Measurements from ENCODE around the gene BARHL2.

Gene BARHL2

GRCh38 chr1:90707363-90707710 lies 9.8 kb downstream of the BARHL2 start:
- H3K27ac ChIP-seq (ENCODE audit: low read length), result no peak overlapping the region
- H3K4me3 ChIP-seq (ENCODE audit: low read length), result peak overlapping the region; percentile 62
- H3K4me1 ChIP-seq (ENCODE audit: insufficient read depth, low read length), result peaks cover 11% of the 10 kb centered on the region
- no peak overlapping the region for H3K9ac ChIP-seq (ENCODE audit: low read depth, low read length)
- H3K9me3 ChIP-seq (ENCODE audit: insufficient read depth, low read depth, low read length), result no peaks in the 10 kb centered on the region; the same call in 1 of the 2 replicates
- H3K36me3 ChIP-seq (ENCODE audit: insufficient read depth, low read depth, low read length), result no peaks in the 10 kb centered on the region
- H3K27me3 ChIP-seq (ENCODE audit: insufficient read depth, low read length), result peaks cover 96% of the 10 kb centered on the region

DNA sequence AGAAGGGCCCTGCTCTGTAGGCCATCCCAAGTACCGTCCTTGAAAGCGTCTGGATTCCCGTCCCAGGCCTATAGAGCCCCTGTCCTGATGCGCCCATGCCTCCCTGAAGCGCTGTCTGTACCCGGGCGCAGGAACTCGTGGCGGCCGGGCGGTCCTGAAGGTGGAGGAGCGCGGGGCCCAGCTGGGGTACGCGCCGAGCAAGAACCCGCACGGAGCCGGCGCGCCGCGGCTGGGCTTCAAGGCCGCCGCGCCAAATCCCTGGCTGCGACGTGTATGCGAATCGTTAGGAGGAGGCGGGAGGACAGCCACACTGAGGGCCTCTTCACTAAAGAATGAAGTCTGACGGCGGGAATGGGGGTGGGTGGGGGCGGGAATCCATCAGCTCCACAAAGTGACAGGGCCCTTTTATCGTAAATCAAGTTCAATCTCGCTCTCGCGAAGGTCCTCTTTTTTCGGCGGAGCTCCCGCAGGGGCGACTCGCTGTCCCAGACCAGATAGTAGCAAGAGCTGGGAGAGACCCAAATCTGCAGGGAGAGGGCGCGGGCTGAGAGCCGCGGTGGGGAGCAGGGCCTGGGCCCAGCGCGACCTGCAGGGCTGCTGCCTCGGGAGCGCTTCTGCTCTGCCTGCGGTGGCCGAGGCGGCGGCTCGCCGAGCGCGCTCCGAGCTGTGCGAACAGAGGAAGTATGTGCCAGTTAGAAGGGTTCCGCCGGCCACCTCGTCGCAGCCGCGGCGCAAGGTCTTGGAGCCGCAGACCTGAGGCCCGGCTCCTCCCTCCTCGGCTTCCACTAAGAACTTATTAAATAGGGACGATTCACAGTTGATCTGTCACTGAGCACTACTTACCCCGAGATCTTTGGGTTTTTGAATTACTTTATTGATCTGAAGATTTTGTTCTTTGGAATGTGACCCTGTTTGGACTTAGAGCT lies 10.4 kb downstream of the BARHL2 start:
- peak overlapping the region; percentile 62 for H3K4me3 ChIP-seq (ENCODE audit: low read length)
- H3K9ac ChIP-seq (ENCODE audit: low read depth, low read length), result no peak overlapping the region
- H3K27me3 ChIP-seq (ENCODE audit: insufficient read depth, low read length), result peaks cover 96% of the 10 kb centered on the region
- no peaks in the 10 kb centered on the region; the same call in 1 of the 2 replicates for H3K9me3 ChIP-seq (ENCODE audit: insufficient read depth, low read depth, low read length)
- H3K4me1 ChIP-seq (ENCODE audit: insufficient read depth, low read length), result peaks cover 11% of the 10 kb centered on the region
- H3K36me3 ChIP-seq (ENCODE audit: insufficient read depth, low read depth, low read length), result no peaks in the 10 kb centered on the region
- no peak overlapping the region for H3K27ac ChIP-seq (ENCODE audit: low read length)

DNA sequence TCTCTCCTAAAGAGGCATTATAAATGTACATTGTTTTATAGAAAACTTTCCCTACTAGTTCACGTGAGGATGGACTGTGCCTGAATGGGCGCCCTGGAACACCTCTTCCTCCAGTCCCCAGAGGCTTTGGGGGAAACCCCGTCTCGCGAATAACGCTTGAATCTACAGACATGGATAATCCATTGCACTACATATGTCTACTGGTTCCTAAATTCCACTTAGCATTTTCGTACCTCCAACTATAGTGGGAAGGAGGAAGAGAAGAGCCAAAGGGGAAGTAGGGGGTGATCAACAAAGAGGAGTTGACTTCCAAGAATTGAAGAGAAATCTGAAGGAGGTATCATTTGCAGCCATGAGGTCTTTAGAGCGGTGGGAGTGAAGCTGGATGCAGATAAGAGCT lies 11.1 kb downstream of the BARHL2 start:
- H3K9ac ChIP-seq (ENCODE audit: low read depth, low read length), result no peak overlapping the region
- peak overlapping the region; percentile 62 for H3K4me3 ChIP-seq (ENCODE audit: low read length)
- H3K27me3 ChIP-seq (ENCODE audit: insufficient read depth, low read length), result peaks cover 95% of the 10 kb centered on the region

DNA sequence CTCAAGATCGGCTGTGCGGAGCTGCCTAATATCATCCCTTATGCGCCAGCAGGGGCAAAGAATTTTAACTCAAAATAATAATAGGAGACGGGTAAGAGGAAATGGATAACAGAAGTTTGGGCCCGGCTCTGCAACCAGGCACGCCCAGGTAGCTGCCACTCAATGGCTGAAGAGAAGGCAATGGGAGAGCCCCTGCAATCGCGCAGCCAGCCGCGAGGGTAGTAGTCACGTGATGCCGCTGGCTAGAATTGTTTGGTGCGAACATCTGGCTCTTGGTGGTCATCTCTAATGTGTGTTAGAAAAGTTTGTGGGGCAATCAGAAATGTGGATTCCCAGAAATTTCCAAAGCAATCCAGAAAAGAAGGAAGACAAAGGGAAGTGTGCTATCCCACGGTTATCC lies 12.3 kb downstream of the BARHL2 start:
- no peak overlapping the region for H3K9ac ChIP-seq (ENCODE audit: low read depth, low read length)
- peaks cover 84% of the 10 kb centered on the region for H3K27me3 ChIP-seq (ENCODE audit: insufficient read depth, low read length)
- H3K27ac ChIP-seq (ENCODE audit: low read length), result no peak overlapping the region
- H3K9me3 ChIP-seq (ENCODE audit: insufficient read depth, low read depth, low read length), result no peaks in the 10 kb centered on the region; the same call in 1 of the 2 replicates
- H3K4me3 ChIP-seq (ENCODE audit: low read length), result no peak overlapping the region
- no peaks in the 10 kb centered on the region for H3K36me3 ChIP-seq (ENCODE audit: insufficient read depth, low read depth, low read length)
- H3K4me1 ChIP-seq (ENCODE audit: insufficient read depth, low read length), result peaks cover 5% of the 10 kb centered on the region

More for the DNA sequence above, 11.1 kb downstream of the BARHL2 start:
- H3K27ac ChIP-seq (ENCODE audit: low read length), result no peak overlapping the region
- peaks cover 8% of the 10 kb centered on the region for H3K4me1 ChIP-seq (ENCODE audit: insufficient read depth, low read length)
- no peaks in the 10 kb centered on the region for H3K36me3 ChIP-seq (ENCODE audit: insufficient read depth, low read depth, low read length)
- H3K9me3 ChIP-seq (ENCODE audit: insufficient read depth, low read depth, low read length), result no peaks in the 10 kb centered on the region; the same call in 1 of the 2 replicates

DNA sequence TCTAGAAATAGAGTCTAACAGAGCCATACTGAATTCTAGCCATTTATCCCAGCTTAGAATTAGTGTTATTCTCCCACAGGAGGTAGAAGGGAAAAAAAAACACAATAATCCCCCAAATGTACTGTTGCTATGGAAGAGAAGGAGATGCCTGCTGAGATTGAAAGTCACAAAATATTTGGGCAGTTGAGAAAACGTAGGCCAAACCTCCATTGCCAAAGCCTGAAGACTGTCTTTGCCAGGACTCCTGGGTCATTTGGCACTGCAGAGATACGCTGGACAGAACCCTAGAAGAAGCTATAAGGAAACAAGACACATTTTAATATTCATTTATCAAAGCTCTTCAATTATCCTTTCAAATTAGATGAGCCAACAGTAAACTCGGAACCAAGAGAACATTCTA lies 22.3 kb downstream of the BARHL2 start:
- no peak overlapping the region for H3K9ac ChIP-seq (ENCODE audit: low read depth, low read length)
- no peak overlapping the region for H3K4me3 ChIP-seq (ENCODE audit: low read length)
- no peaks in the 10 kb centered on the region for H3K9me3 ChIP-seq (ENCODE audit: insufficient read depth, low read depth, low read length)
- H3K27ac ChIP-seq (ENCODE audit: low read length), result no peak overlapping the region
- no peaks in the 10 kb centered on the region for H3K4me1 ChIP-seq (ENCODE audit: insufficient read depth, low read length)
- H3K36me3 ChIP-seq (ENCODE audit: insufficient read depth, low read depth, low read length), result no peaks in the 10 kb centered on the region
- no peaks in the 10 kb centered on the region; the same call in 1 of the 2 replicates for H3K27me3 ChIP-seq (ENCODE audit: insufficient read depth, low read length)

DNA sequence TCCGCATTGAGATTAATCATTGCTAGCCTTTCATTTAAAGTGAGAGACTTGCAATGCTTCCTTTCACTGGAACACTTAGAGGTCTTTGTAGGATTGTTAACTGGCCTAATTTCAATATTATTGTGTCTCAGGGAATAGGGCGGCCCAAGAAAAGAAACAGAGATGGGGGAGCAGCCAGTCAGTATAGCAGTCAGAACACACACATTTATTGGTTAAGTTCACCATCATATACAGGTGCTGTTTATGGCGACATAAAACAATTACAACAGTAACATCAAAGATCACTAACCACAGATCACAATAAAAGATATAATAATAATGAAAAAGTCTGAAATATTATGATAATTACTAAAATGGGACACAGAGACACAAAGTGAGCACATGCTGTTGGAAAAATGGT lies 29.4 kb downstream of the BARHL2 start:
- no peaks in the 10 kb centered on the region for H3K4me1 ChIP-seq (ENCODE audit: insufficient read depth, low read length)
- H3K9ac ChIP-seq (ENCODE audit: low read depth, low read length), result no peak overlapping the region
- H3K9me3 ChIP-seq (ENCODE audit: insufficient read depth, low read depth, low read length), result no peaks in the 10 kb centered on the region
- no peak overlapping the region for H3K4me3 ChIP-seq (ENCODE audit: low read length)
- no peak overlapping the region for H3K27ac ChIP-seq (ENCODE audit: low read length)
- H3K36me3 ChIP-seq (ENCODE audit: insufficient read depth, low read depth, low read length), result no peaks in the 10 kb centered on the region
- no peaks in the 10 kb centered on the region for H3K27me3 ChIP-seq (ENCODE audit: insufficient read depth, low read length)

DNA sequence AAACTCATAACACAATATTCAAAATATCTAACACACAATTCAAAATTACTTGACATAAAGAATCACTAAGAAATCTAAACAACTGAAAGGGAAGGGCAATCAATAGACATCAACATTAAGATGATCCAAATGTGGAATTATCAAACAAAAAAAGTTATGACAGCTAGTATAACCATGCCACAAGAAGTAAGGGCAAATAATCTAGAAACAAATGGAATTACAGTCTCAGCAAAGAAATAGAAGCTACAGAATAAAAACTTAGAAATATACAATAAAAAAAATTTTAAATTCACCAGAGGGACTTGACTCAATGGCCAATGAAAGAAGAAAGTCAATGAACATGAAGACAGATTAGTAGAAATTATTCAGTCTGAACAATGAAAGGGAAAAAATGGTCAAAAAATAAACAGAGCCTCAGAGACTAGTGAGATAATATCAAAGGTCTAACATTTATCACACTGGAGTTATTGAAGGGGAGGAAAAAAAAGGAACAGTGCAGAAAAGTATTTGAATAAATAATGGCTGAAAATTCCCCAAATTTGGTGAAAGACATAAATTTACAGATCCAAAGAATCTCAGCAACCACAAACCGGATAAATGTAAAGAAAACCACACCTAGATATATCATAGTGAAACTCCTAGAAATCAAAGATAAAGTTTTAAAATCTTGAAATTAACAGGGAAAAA lies 41.8 kb downstream of the BARHL2 start:
- Histone ChIP-seq H3K4me3 (ENCODE audit: low read length) (no peak overlapping the region), H3K27me3 (ENCODE audit: insufficient read depth, low read length) (no peaks in the 10 kb centered on the region), H3K4me1 (ENCODE audit: insufficient read depth, low read length) (no peaks in the 10 kb centered on the region), H3K36me3 (ENCODE audit: insufficient read depth, low read depth, low read length) (no peaks in the 10 kb centered on the region), H3K9me3 (ENCODE audit: insufficient read depth, low read depth, low read length) (peaks cover 6% of the 10 kb centered on the region; the same call in 1 of the 2 replicates), H3K27ac (ENCODE audit: low read length) (no peak overlapping the region), H3K9ac (ENCODE audit: low read depth, low read length) (no peak overlapping the region)

- H3K27me3 ChIP-seq (ENCODE audit: insufficient read depth, low read length), result no peaks in the 10 kb centered on the region
Observed at GRCh38 chr1:90671741-90672140, 45.4 kb downstream of the BARHL2 start.

DNA sequence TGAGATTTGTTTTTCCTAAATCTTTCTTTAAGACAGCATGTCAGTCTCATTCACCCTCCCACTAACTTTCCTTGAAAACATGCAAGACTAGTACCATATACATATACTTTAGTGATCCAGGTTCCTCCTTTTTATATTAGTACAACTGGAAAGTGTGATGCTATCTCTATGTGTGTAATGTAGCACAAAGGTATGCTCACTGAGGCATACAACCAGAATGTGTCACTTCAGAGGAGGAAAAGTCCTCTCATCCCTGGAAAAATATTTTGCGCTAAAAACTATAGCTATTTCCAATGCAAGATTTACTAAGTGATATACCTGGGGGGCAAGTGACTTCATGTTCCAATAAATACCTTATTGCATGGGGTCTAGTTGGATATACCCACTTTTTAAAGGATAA lies 45.9 kb downstream of the BARHL2 start:
- H3K27ac ChIP-seq (ENCODE audit: low read length), result no peak overlapping the region
- H3K9ac ChIP-seq (ENCODE audit: low read depth, low read length), result no peak overlapping the region
- peaks cover 6% of the 10 kb centered on the region; the same call in 1 of the 2 replicates for H3K9me3 ChIP-seq (ENCODE audit: insufficient read depth, low read depth, low read length)
- no peak overlapping the region for H3K4me3 ChIP-seq (ENCODE audit: low read length)
- H3K27me3 ChIP-seq (ENCODE audit: insufficient read depth, low read length), result no peaks in the 10 kb centered on the region
- no peaks in the 10 kb centered on the region for H3K4me1 ChIP-seq (ENCODE audit: insufficient read depth, low read length)
- no peaks in the 10 kb centered on the region for H3K36me3 ChIP-seq (ENCODE audit: insufficient read depth, low read depth, low read length)

More at GRCh38 chr1:90671741-90672140, 45.4 kb downstream of the BARHL2 start:
- H3K9ac ChIP-seq (ENCODE audit: low read depth, low read length), result no peak overlapping the region
- H3K9me3 ChIP-seq (ENCODE audit: insufficient read depth, low read depth, low read length), result peaks cover 6% of the 10 kb centered on the region; the same call in 1 of the 2 replicates
- no peak overlapping the region for H3K27ac ChIP-seq (ENCODE audit: low read length)
- no peaks in the 10 kb centered on the region for H3K36me3 ChIP-seq (ENCODE audit: insufficient read depth, low read depth, low read length)
- no peak overlapping the region for H3K4me3 ChIP-seq (ENCODE audit: low read length)
- H3K4me1 ChIP-seq (ENCODE audit: insufficient read depth, low read length), result no peaks in the 10 kb centered on the region
